RWPE2 (cell line): ENCODE data around the gene ARHGAP26.

Experiments
- ATAC-seq: fragments of 200-7000 bp; cut with Tn5 transposase; 3 replicates; pipeline ENCODE4 v1.9.1; 2021; ENCODE audit warnings: low read depth
- DNase-seq: peaks from one replicate; pipeline ENCODE4 v3.0.0-alpha.2; 2020; ENCODE audit warnings: low spot score
- H3K27ac ChIP-seq: fragments of 450-650 bp; 2 replicates; pipeline ENCODE4 v1.5.1; 2017; ENCODE audit warnings: mild to moderate bottlenecking; ENCODE audit not compliant: poor library complexity, severe bottlenecking
- H3K27me3 ChIP-seq: fragments of 250-450 bp; sonication (Bioruptor Pico); 2 replicates; pipeline ENCODE4 v1.5.1; 2021; ENCODE audit warnings: mild to moderate bottlenecking, moderate library complexity; ENCODE audit not compliant: insufficient read depth, poor library complexity, severe bottlenecking
- H3K36me3 ChIP-seq: fragments of 250-450 bp; sonication (Bioruptor Pico); 2 replicates; pipeline ENCODE4 v1.5.1; 2020; ENCODE audit warnings: low read depth, mild to moderate bottlenecking, moderate library complexity
- H3K4me1 ChIP-seq: fragments of 250-450 bp; sonication (Bioruptor Pico); 2 replicates; pipeline ENCODE4 v1.5.1; 2021; ENCODE audit warnings: mild to moderate bottlenecking, moderate library complexity; ENCODE audit not compliant: insufficient read depth, poor library complexity, severe bottlenecking
- H3K4me3 ChIP-seq: fragments of 250-450 bp; sonication (Bioruptor Pico); 2 replicates; pipeline ENCODE4 v1.5.1; 2021; ENCODE audit warnings: mild to moderate bottlenecking, moderate library complexity; ENCODE audit not compliant: severe bottlenecking
- H3K9me3 ChIP-seq: fragments of 250-450 bp; sonication (Bioruptor Pico); 2 replicates; pipeline ENCODE4 v1.5.1; 2021; ENCODE audit warnings: mild to moderate bottlenecking, moderate library complexity; ENCODE audit not compliant: severe bottlenecking
- CTCF ChIP-seq: fragments of 450-650 bp; IDR thresholded peaks from one replicate; pipeline ENCODE4 v1.5.1; 2017; ENCODE audit warnings: mild to moderate bottlenecking, moderate library complexity; ENCODE audit not compliant: poor library complexity, severe bottlenecking

The ARHGAP26 gene

GRCh38 chr5:142863856-142864255, 93.7 kb downstream of the ARHGAP26 start:
- Histone ChIP-seq H3K9me3 (no peaks in the 10 kb centered on the region), H3K27ac (no peak overlapping the region), H3K4me1 (peaks cover 5% of the 10 kb centered on the region), H3K27me3 (no peaks in the 10 kb centered on the region), H3K4me3 (no peak overlapping the region), H3K36me3 (no peaks in the 10 kb centered on the region)
- TF ChIP-seq CTCF = no peak
- ATAC-seq (no peak), DNase-seq (no peak)

GRCh38 chr5:142864290-142865260, 94.4 kb downstream of the ARHGAP26 start:
- no peaks in the 10 kb centered on the region for H3K9me3 ChIP-seq
- H3K4me1 ChIP-seq = peaks cover 5% of the 10 kb centered on the region
- no peak overlapping the region for H3K27ac ChIP-seq
- H3K27me3 ChIP-seq = no peaks in the 10 kb centered on the region
- no peak for DNase-seq
- H3K36me3 ChIP-seq = no peaks in the 10 kb centered on the region
- no peak for TF ChIP-seq CTCF
- ATAC-seq = no peak
- H3K4me3 ChIP-seq = no peak overlapping the region

GRCh38 chr5:142865631-142866030, 95.5 kb downstream of the ARHGAP26 start:
- no peak overlapping the region for H3K4me3 ChIP-seq
- no peaks in the 10 kb centered on the region for H3K27me3 ChIP-seq
- ATAC-seq = no peak
- H3K27ac ChIP-seq = no peak overlapping the region
- TF ChIP-seq CTCF = no peak
- no peaks in the 10 kb centered on the region for H3K36me3 ChIP-seq
- H3K9me3 ChIP-seq = no peaks in the 10 kb centered on the region
- H3K4me1 ChIP-seq = peaks cover 12% of the 10 kb centered on the region
- DNase-seq = no peak

DNA sequence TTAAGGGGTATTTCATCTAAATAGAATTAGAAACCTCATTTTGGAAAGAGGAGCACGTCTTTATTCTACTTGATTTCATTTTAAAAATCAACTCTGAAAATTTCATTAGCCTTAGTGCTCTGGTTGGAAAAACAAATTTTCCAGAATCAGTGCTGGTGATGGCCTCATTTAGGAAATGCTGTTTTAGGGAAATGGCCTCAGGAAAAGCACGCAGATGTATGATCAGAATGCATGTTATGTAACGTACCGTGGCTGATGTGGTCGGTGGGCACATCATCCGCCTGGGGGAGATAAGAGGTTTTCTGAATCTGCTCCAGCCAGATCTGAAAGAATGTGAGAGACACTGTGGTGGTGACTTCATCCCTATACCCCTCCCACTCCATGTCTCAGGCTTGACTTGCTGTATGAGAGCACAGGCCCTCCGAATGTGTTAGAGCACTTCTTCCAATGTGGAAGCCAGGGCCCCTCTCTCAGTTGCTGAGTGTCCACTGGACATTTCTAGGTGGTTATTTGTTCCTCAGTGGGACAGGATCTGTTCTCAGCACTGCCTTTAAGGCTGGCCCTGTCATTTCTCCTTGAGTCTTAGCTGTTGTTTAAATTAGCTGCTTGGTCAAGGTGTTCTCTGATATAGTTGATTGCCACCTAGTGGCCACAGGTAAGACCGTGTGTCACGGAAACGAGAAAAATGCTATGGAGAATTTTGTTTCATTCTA, 96.5 kb downstream of the ARHGAP26 start:
- H3K36me3 ChIP-seq = no peaks in the 10 kb centered on the region
- peak; percentile 96 for TF ChIP-seq CTCF
- no peak overlapping the region for H3K4me3 ChIP-seq
- ATAC-seq = peak; percentile 74
- peaks cover 23% of the 10 kb centered on the region for H3K4me1 ChIP-seq
- no peak for DNase-seq
- H3K27me3 ChIP-seq = no peaks in the 10 kb centered on the region
- no peaks in the 10 kb centered on the region for H3K9me3 ChIP-seq
- no peak overlapping the region for H3K27ac ChIP-seq
